MM.1S (cell line): ENCODE results near the gene KIDINS220.

ENCODE experiments used
- DNase-seq: peaks from one replicate; pipeline ENCODE4 v3.0.0-alpha.2; 2015
- H2AFZ ChIP-seq: fragments of 300-600 bp; sonication (generic); 2 replicates; pipeline ENCODE4 v1.6.0; 2016; ENCODE audit warnings: antibody characterized with exemption, low read length
- H3F3A ChIP-seq: fragments of 300-600 bp; sonication (generic); 2 replicates; pipeline ENCODE4 v1.6.1; 2016; ENCODE audit warnings: mild to moderate bottlenecking, antibody characterized with exemption, low read length, moderate library complexity, mixed read lengths; ENCODE audit not compliant: insufficient read depth
- H3K27ac ChIP-seq: fragments of 300-600 bp; sonication (generic); 2 replicates; pipeline ENCODE4 v1.5.1; 2016; ENCODE audit warnings: mild to moderate bottlenecking, low read length
- H3K27me3 ChIP-seq: fragments of 300-600 bp; sonication (generic); replicated peaks from 2 replicates; pipeline ENCODE4 v1.6.0; 2016; ENCODE audit warnings: low read length; ENCODE audit not compliant: insufficient read depth
- H3K36me3 ChIP-seq: fragments of 300-600 bp; sonication (generic); replicated peaks from 2 replicates; pipeline ENCODE4 v1.6.1; 2016; ENCODE audit warnings: mild to moderate bottlenecking, low read length, mixed read lengths; ENCODE audit not compliant: insufficient read depth
- H3K4me1 ChIP-seq: fragments of 300-600 bp; sonication (generic); 2 replicates; pipeline ENCODE4 v1.6.1; 2016; ENCODE audit warnings: low read length, mixed read lengths
- H3K4me2 ChIP-seq: fragments of 300-600 bp; sonication (generic); 2 replicates; pipeline ENCODE4 v1.6.0; 2016; ENCODE audit warnings: low read depth, low read length
- H3K4me3 ChIP-seq: fragments of 300-600 bp; sonication (generic); 2 replicates; pipeline ENCODE4 v1.5.1; 2016; ENCODE audit warnings: low read length, mixed read lengths
- H3K79me2 ChIP-seq: fragments of 300-600 bp; sonication (generic); 2 replicates; pipeline ENCODE4 v1.6.1; 2016; ENCODE audit warnings: mixed run types, low read length, mixed read lengths
- H3K9ac ChIP-seq: fragments of 300-600 bp; sonication (generic); 2 replicates; pipeline ENCODE4 v1.6.1; 2016; ENCODE audit warnings: low read length, mixed read lengths
- H3K9me2 ChIP-seq: fragments of 300-600 bp; sonication (generic); replicated peaks from 2 replicates; pipeline ENCODE4 v1.6.1; 2016; ENCODE audit warnings: mild to moderate bottlenecking, low read length, mixed read lengths; ENCODE audit not compliant: insufficient read depth
- H3K9me3 ChIP-seq: fragments of 300-600 bp; sonication (generic); replicated peaks from 2 replicates; pipeline ENCODE4 v1.6.1; 2016; ENCODE audit warnings: mild to moderate bottlenecking, low read length, mixed read lengths; ENCODE audit not compliant: insufficient read depth
- H4K20me1 ChIP-seq: fragments of 300-600 bp; sonication (generic); 2 replicates; pipeline ENCODE4 v1.6.1; 2016; ENCODE audit warnings: mild to moderate bottlenecking, low read length, moderate library complexity, mixed read lengths; ENCODE audit not compliant: insufficient read depth
- EZH2 ChIP-seq: fragments of 300-600 bp; sonication (generic); optimal IDR thresholded peaks from 2 replicates; pipeline ENCODE3; 2017; ENCODE audit warnings: low read depth, mild to moderate bottlenecking, antibody characterized with exemption, low read length, mixed read lengths
- EZH2phosphoT487 ChIP-seq: fragments of 300-600 bp; sonication (generic); IDR thresholded peaks from 2 replicates; pipeline ENCODE4 v1.6.1; 2018; ENCODE audit warnings: antibody characterized with exemption, low read length
- TF ChIP-seq, protein P1 (sequence below): fragments of 300-600 bp; sonication (generic); IDR thresholded peaks from 2 replicates; pipeline ENCODE4 v1.5.1; 2016; ENCODE audit warnings: antibody characterized with exemption, low read length, mixed read lengths

KIDINS220 gene

DNA sequence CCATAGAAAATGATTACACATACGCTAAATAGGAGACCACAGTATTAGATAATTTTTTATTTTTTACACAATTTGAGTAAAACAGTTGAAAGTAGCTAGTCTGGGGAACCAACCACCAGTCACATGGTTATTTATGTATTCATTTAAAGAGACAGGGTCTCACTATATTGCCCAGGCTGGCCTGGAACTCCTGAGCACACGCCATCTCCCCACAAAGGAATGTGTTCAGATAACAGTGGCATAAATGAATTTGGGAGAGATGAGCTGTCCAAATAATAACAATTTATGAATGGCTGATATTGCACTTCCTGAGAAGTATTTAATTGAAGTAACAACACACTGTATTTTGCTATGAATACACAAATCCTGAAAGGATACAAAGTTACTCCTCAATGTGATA is 39.7 kb downstream of the KIDINS220 start:
- H2AFZ ChIP-seq: no peak overlapping the region
- DNase-seq: no peak
- TF ChIP-seq EZH2 (no peak), EZH2phosphoT487 (no peak)
- TF ChIP-seq, protein P1, sequence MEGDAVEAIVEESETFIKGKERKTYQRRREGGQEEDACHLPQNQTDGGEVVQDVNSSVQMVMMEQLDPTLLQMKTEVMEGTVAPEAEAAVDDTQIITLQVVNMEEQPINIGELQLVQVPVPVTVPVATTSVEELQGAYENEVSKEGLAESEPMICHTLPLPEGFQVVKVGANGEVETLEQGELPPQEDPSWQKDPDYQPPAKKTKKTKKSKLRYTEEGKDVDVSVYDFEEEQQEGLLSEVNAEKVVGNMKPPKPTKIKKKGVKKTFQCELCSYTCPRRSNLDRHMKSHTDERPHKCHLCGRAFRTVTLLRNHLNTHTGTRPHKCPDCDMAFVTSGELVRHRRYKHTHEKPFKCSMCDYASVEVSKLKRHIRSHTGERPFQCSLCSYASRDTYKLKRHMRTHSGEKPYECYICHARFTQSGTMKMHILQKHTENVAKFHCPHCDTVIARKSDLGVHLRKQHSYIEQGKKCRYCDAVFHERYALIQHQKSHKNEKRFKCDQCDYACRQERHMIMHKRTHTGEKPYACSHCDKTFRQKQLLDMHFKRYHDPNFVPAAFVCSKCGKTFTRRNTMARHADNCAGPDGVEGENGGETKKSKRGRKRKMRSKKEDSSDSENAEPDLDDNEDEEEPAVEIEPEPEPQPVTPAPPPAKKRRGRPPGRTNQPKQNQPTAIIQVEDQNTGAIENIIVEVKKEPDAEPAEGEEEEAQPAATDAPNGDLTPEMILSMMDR: no peak
- no peaks in the 10 kb centered on the region for H3K9me3 ChIP-seq
- H3K79me2 ChIP-seq: no peaks in the 10 kb centered on the region
- no peaks in the 10 kb centered on the region for H3K36me3 ChIP-seq
- no peak overlapping the region for H3K27ac ChIP-seq
- no peaks in the 10 kb centered on the region for H4K20me1 ChIP-seq
- peaks cover 14% of the 10 kb centered on the region for H3K4me1 ChIP-seq
- no peak overlapping the region for H3K4me2 ChIP-seq
- H3K9me2 ChIP-seq: no peaks in the 10 kb centered on the region
- H3K9ac ChIP-seq: no peak overlapping the region
- no peaks in the 10 kb centered on the region for H3K27me3 ChIP-seq
- H3K4me3 ChIP-seq: no peak overlapping the region
- H3F3A ChIP-seq: peaks cover 9% of the 10 kb centered on the region

DNA sequence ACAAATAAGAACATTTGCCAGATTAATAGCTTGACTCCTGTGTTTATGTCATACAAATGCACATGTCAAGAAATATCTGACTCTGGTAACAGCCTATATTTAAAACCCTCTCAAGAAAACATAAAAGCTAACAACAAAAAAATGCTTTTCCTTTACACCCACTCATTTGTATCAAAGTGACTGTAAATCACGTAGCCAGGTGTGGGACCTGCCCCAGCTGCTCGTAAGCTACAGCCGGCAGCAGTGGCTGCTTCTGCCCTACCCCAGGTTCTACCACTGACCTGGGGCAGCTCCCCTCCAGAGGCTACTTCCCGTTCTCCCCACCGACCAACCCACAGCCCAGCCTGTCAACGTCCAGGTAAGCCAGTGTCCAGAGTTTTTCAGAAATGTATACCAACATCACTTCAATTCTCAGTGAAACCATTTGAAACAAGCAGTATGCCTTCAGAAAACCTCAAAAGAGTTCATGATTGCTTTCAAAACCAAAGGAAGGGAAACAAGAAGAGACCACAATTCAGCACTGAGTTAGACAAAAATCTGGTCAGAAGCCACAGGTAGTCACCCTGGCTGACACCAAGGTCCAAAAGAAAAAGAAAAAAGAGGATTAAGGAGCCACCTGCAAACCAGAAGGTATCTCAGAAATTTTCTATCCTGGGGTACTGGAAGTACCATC is 40.4 kb downstream of the KIDINS220 start:
- H3K4me1 ChIP-seq: peaks cover 14% of the 10 kb centered on the region
- no peaks in the 10 kb centered on the region for H3K27me3 ChIP-seq
- no peaks in the 10 kb centered on the region for H3K9me2 ChIP-seq
- H3F3A ChIP-seq: peaks cover 9% of the 10 kb centered on the region
- DNase-seq: peak; percentile 48
- no peak overlapping the region for H3K4me3 ChIP-seq
- no peaks in the 10 kb centered on the region for H3K36me3 ChIP-seq
- TF ChIP-seq, protein P1: no peak
- no peak for TF ChIP-seq EZH2
- TF ChIP-seq EZH2phosphoT487: no peak
- H3K4me2 ChIP-seq: no peak overlapping the region
- peak overlapping the region; percentile 23; the same call in 1 of the 2 replicates for H3K27ac ChIP-seq
- H4K20me1 ChIP-seq: no peaks in the 10 kb centered on the region
- H3K9ac ChIP-seq: no peak overlapping the region
- no peaks in the 10 kb centered on the region for H3K79me2 ChIP-seq
- H3K9me3 ChIP-seq: no peaks in the 10 kb centered on the region
- no peak overlapping the region for H2AFZ ChIP-seq

DNA sequence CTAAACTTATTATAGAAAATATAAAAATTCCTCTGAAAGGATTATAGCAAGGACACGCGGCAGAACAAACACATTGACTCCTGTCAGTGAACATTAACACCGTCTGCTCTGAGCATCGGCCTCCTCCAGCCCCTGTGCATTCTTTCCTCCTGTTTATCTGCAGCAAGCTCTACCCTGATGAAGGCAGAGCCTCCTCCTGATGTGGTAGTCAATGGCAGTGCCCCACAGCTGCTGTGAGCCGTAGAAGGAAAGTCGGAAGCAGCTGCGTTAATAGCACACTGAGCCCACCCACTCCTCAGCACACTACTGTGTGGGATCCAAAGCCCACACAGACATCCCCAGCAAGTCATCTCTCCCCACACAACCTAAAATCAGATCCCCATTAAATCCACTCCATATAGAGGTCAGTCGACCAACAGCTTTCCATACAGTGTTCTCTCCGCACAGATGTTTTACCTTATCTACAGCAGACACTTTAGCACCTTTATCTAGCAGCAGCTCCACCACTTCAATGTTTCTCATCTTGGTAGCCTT is 41.0 kb downstream of the KIDINS220 start:
- no peaks in the 10 kb centered on the region for H3K9me2 ChIP-seq
- no peak for DNase-seq
- peaks cover 14% of the 10 kb centered on the region for H3K4me1 ChIP-seq
- H3K9ac ChIP-seq: no peak overlapping the region
- no peaks in the 10 kb centered on the region for H3K27me3 ChIP-seq
- TF ChIP-seq EZH2: no peak
- no peak for TF ChIP-seq EZH2phosphoT487
- TF ChIP-seq, protein P1: no peak
- H2AFZ ChIP-seq: no peak overlapping the region
- H3K9me3 ChIP-seq: no peaks in the 10 kb centered on the region
- H4K20me1 ChIP-seq: no peaks in the 10 kb centered on the region
- H3K27ac ChIP-seq: no peak overlapping the region
- H3F3A ChIP-seq: peaks cover 9% of the 10 kb centered on the region
- no peak overlapping the region for H3K4me2 ChIP-seq
- 0 out of 2 replicates have a peak, but pooled peaks cover 3% of the 10 kb centered on the region for H3K36me3 ChIP-seq
- H3K4me3 ChIP-seq: no peak overlapping the region
- H3K79me2 ChIP-seq: no peaks in the 10 kb centered on the region
